H1 (cell line): ENCODE results near the gene B4GAT1. TPM values are rescaled to one million over a fixed set of nuclear protein-coding genes. Genes with fewer than 3 reads are reported as not detected.

Experiments used
- CTCF ChIA-PET: fragments of 300-600 bp; sonication (Branson Sonifier 250); formaldehyde crosslinking; loops from one replicate; lab custom pipeline; 2021; ENCODE audit not compliant: partially characterized antibody; lab: Charles Lee
- POLR2A ChIA-PET: fragments of 300-600 bp; sonication (Branson Sonifier 250); formaldehyde crosslinking; loops from one replicate; lab custom pipeline; 2021; ENCODE audit warnings: inconsistent platforms; ENCODE audit not compliant: partially characterized antibody; lab: Charles Lee
- DNase-seq, 2 experiments: peaks; one replicate each; pipeline versions ENCODE4 v3.0.0 to v3.0.0-alpha.2; 2010 to 2022; ENCODE audit warnings: low spot score in 2 of 2, low read depth in 1 of 2, mixed read lengths in 1 of 2
- FAIRE-seq: peaks from 2 replicates; lab custom pipeline; 2011; peaks lifted over from hg19 to GRCh38; lab: Jason Lieb, UNC
- H2AFZ ChIP-seq: 2 replicates; pipeline ENCODE4 v1.8.1; 2012; ENCODE audit warnings: low read length, inconsistent platforms
- H2AK5ac ChIP-seq: 2 replicates; pipeline ENCODE4 v1.6.1; 2013; ENCODE audit warnings: low read depth, low read length
- H2BK120ac ChIP-seq: replicated peaks from 2 replicates; pipeline ENCODE3; 2013; ENCODE audit warnings: low read depth, low read length, inconsistent platforms
- H2BK12ac ChIP-seq: 2 replicates; pipeline ENCODE4 v1.6.1; 2013; ENCODE audit warnings: low read depth, low read length
- H2BK15ac ChIP-seq: 2 replicates; pipeline ENCODE4 v1.6.1; 2013; ENCODE audit warnings: low read length
- H2BK20ac ChIP-seq: 2 replicates; pipeline ENCODE4 v1.6.1; 2013; ENCODE audit warnings: low read length
- H2BK5ac ChIP-seq: 2 replicates; pipeline ENCODE4 v1.6.1; 2013; ENCODE audit warnings: low read depth, low read length
- H3K14ac ChIP-seq: 2 replicates; pipeline ENCODE4 v1.6.1; 2013; ENCODE audit warnings: inconsistent platforms; ENCODE audit not compliant: insufficient read length
- H3K18ac ChIP-seq: 2 replicates; pipeline ENCODE4 v1.6.1; 2013; ENCODE audit warnings: low read length; ENCODE audit errors: extremely low read depth
- H3K23ac ChIP-seq: 2 replicates; pipeline ENCODE4 v1.6.1; 2013; ENCODE audit warnings: inconsistent platforms; ENCODE audit not compliant: insufficient read length
- H3K23me2 ChIP-seq: 2 replicates; pipeline ENCODE4 v1.6.1; 2013; ENCODE audit warnings: low read depth, low read length
- H3K27ac ChIP-seq: 2 replicates; pipeline ENCODE4 v1.6.1; 2011; ENCODE audit warnings: low read depth, low read length, inconsistent platforms
- H3K27me3 ChIP-seq, 4 experiments: replicated peaks in 1 of 4; 1 replicate in 1 of 4; 2 replicates in 3 of 4; pipeline versions ENCODE4 v1.6.1 to v1.8.1; 2011 to 2013; ENCODE audit warnings: low read length in 3 of 4, mild to moderate bottlenecking in 3 of 4, inconsistent platforms in 2 of 4, mixed read lengths in 2 of 4, moderate library complexity in 1 of 4; ENCODE audit not compliant: control insufficient read depth in 3 of 4, insufficient read depth in 3 of 4; ENCODE audit errors: extremely low read depth in 1 of 4
- H3K36me3 ChIP-seq, 4 experiments: 2 replicates each; pipeline versions ENCODE4 v1.6.1 to v1.8.1; 2011 to 2013; ENCODE audit warnings: mild to moderate bottlenecking in 4 of 4, low read length in 3 of 4, moderate library complexity in 2 of 4, control low read depth in 1 of 4, inconsistent platforms in 1 of 4; ENCODE audit not compliant: insufficient read depth in 4 of 4, control insufficient read depth in 2 of 4
- H3K4ac ChIP-seq: replicated peaks from 2 replicates; pipeline ENCODE3; 2013; ENCODE audit warnings: low read length, low read depth, mixed read lengths, inconsistent platforms; ENCODE audit not compliant: insufficient read length
- H3K4me1 ChIP-seq, 4 experiments: replicated peaks in 1 of 4; 1 replicate in 1 of 4; 2 replicates in 3 of 4; pipeline versions ENCODE4 v1.6.1 to v1.8.1; 2011 to 2013; ENCODE audit warnings: low read length in 3 of 4, inconsistent platforms in 2 of 4, mixed read lengths in 1 of 4; ENCODE audit not compliant: insufficient read depth in 4 of 4, control insufficient read depth in 3 of 4
- H3K4me2 ChIP-seq, 2 experiments: 2 replicates each; pipeline versions ENCODE4 v1.6.1 to v1.8.1; 2011 to 2013; ENCODE audit warnings: low read depth in 2 of 2, low read length in 2 of 2, control low read depth in 1 of 2, inconsistent platforms in 1 of 2, mild to moderate bottlenecking in 1 of 2; ENCODE audit not compliant: insufficient read depth in 1 of 2
- H3K4me3 ChIP-seq, 4 experiments: fragments of 200-600, 300-600 bp in 1 of 4; sonication (generic), shearing (Covaris generic), sonication (Bioruptor Twin) in 1 of 4; 2 replicates each; pipeline versions ENCODE4 v1.5.1 to v1.8.1; 2011 to 2016; ENCODE audit warnings: low read length in 4 of 4, low read depth in 3 of 4, control low read depth in 2 of 4, inconsistent platforms in 2 of 4, mild to moderate bottlenecking in 2 of 4, mixed read lengths in 1 of 4, moderate library complexity in 1 of 4; ENCODE audit not compliant: insufficient read depth in 2 of 4; ENCODE audit errors: extremely low read depth in 1 of 4
- H3K56ac ChIP-seq: replicated peaks from 2 replicates; pipeline ENCODE3; 2013; ENCODE audit warnings: low read depth, mild to moderate bottlenecking, mixed read lengths, low read length, inconsistent platforms; ENCODE audit not compliant: insufficient read length
- H3K79me1 ChIP-seq: 2 replicates; pipeline ENCODE4 v1.6.1; 2013; ENCODE audit warnings: low read depth, low read length, control low read depth
- H3K79me2 ChIP-seq, 2 experiments: 2 replicates each; pipeline versions ENCODE4 v1.6.1 to v1.8.1; 2012 to 2013; ENCODE audit warnings: low read length in 2 of 2, mild to moderate bottlenecking in 2 of 2, inconsistent platforms in 1 of 2; ENCODE audit not compliant: insufficient read depth in 2 of 2, control insufficient read depth in 1 of 2
- H3K9ac ChIP-seq, 4 experiments: replicated peaks in 1 of 4; 1 replicate in 1 of 4; 2 replicates in 3 of 4; pipeline versions ENCODE4 v1.6.1 to v1.8.1; 2011 to 2013; ENCODE audit warnings: low read depth in 3 of 4, low read length in 3 of 4, control low read depth in 2 of 4, mild to moderate bottlenecking in 2 of 4, moderate library complexity in 2 of 4, inconsistent platforms in 1 of 4; ENCODE audit errors: extremely low read depth in 1 of 4
- H3K9me3 ChIP-seq, 2 experiments: 2 replicates each; pipeline versions ENCODE4 v1.6.1 to v1.8.1; 2012 to 2013; ENCODE audit warnings: mild to moderate bottlenecking in 2 of 2, moderate library complexity in 2 of 2, control low read depth in 1 of 2, inconsistent platforms in 1 of 2, low read depth in 1 of 2, low read length in 1 of 2, mixed read lengths in 1 of 2; ENCODE audit not compliant: insufficient read depth in 2 of 2
- H4K20me1 ChIP-seq, 2 experiments: replicated peaks in 1 of 2; 2 replicates each; pipeline versions ENCODE3 to v1.8.1; 2011 to 2013; ENCODE audit warnings: inconsistent platforms in 2 of 2, low read length in 2 of 2, mild to moderate bottlenecking in 1 of 2; ENCODE audit not compliant: insufficient read depth in 2 of 2, control insufficient read depth in 1 of 2
- H4K5ac ChIP-seq: 2 replicates; pipeline ENCODE4 v1.6.1; 2013; ENCODE audit warnings: low read length, low read depth, mixed read lengths, inconsistent platforms; ENCODE audit not compliant: insufficient read length
- H4K8ac ChIP-seq: 2 replicates; pipeline ENCODE4 v1.8.0; 2013; ENCODE audit warnings: mild to moderate bottlenecking, moderate library complexity, low read length, inconsistent platforms; ENCODE audit not compliant: insufficient read depth; ENCODE audit errors: extremely low read depth
- H4K91ac ChIP-seq: replicated peaks from 2 replicates; pipeline ENCODE3; 2013; ENCODE audit warnings: low read length, mixed read lengths, inconsistent platforms; ENCODE audit not compliant: insufficient read length
- BCL11A ChIP-seq, 2 experiments: IDR thresholded peaks; one replicate each; pipeline ENCODE4 v1.6.1; 2011; ENCODE audit warnings: low read depth in 2 of 2, low read length in 2 of 2, mild to moderate bottlenecking in 2 of 2
- CHD1 ChIP-seq: IDR thresholded peaks from 2 replicates; pipeline ENCODE4 v1.6.1; 2012; ENCODE audit warnings: low read depth, low read length, improper control_type of control experiment
- EZH2 ChIP-seq: fragments of 200-600 bp; sonication (generic); IDR thresholded peaks from 2 replicates; pipeline ENCODE4 v1.7.1; 2012; ENCODE audit warnings: low read depth, mild to moderate bottlenecking, moderate library complexity, low read length, inconsistent platforms; ENCODE audit not compliant: severe bottlenecking
- POLR2AphosphoS5 ChIP-seq: IDR thresholded peaks from 2 replicates; pipeline ENCODE4 v1.6.1; 2011; ENCODE audit warnings: low read depth, low read length
- POU5F1 ChIP-seq: IDR thresholded peaks from 2 replicates; pipeline ENCODE4 v1.6.1; 2011; ENCODE audit warnings: low read depth, mild to moderate bottlenecking, low read length, moderate library complexity
- RAD21 ChIP-seq, 2 experiments: IDR thresholded peaks in 1 of 2; conservative IDR thresholded peaks in 1 of 2; 2 replicates each; pipeline ENCODE4 v1.6.1; 2011; ENCODE audit warnings: low read depth in 2 of 2, low read length in 2 of 2, improper control_type of control experiment in 1 of 2, inconsistent platforms in 1 of 2, mild to moderate bottlenecking in 1 of 2, moderate library complexity in 1 of 2
- WGBS, 2 experiments: shearing (Covaris generic) in 1 of 2; methylation state at CpG; one replicate each; pipeline versions ENCODE4 v1.1.6 to v1.1.7; 2013 to 2015; ENCODE audit warnings: low lambda C conversion rate in 2 of 2, mixed read lengths in 2 of 2, inconsistent platforms in 1 of 2, low coverage in 1 of 2, missing lambda C conversion rate in 1 of 2; ENCODE audit not compliant: insufficient replicate concordance in 2 of 2, insufficient coverage in 1 of 2, insufficient read length in 1 of 2; ENCODE audit errors: extremely low coverage in 1 of 2, missing lambda C conversion rate in 1 of 2; 5-methylcytosine and 5-hydroxymethylcytosine counted together
- polyA plus RNA-seq, 7 experiments: library from polyadenylated mRNA; depleted of rRNA in 3 of 7; stranded (reverse) in 5 of 7; unstranded in 2 of 7; fragments of >200 nt in 5 of 7; fragments of 200-250 nt in 2 of 7; gene quantifications; 1 replicate in 5 of 7; 2 replicates in 1 of 7; 4 replicates in 1 of 7; pipeline versions ENCODE4 v1.2.1 to v1.2.3, GENCODE V29; 2011 to 2013; ENCODE audit warnings: missing spikeins in 2 of 7, mixed read lengths in 2 of 7
- total RNA-seq: library from RNA; stranded (reverse); fragmentation: NEBNext Ultra II Directional; extraction: Animal tissue kit (Norgen Biotek cat#: 25700); gene quantifications from 2 replicates; pipeline ENCODE4 v1.2.1, GENCODE V29; 2021
- TF ChIP-seq, protein P1 (sequence below): IDR thresholded peaks from 2 replicates; pipeline ENCODE4 v1.6.1; 2012; ENCODE audit warnings: low read length, inconsistent platforms
- TF ChIP-seq, protein P2 (sequence below): IDR thresholded peaks from 2 replicates; pipeline ENCODE4 v1.6.1; 2012; ENCODE audit warnings: inconsistent platforms

The B4GAT1 gene
- total and polyA plus RNA-seq, 2 of the 8 experiments (the other 6 are each of a cell fraction or from before 2014, with no cell fraction given) = 22.2 to 27.8 TPM

DNA sequence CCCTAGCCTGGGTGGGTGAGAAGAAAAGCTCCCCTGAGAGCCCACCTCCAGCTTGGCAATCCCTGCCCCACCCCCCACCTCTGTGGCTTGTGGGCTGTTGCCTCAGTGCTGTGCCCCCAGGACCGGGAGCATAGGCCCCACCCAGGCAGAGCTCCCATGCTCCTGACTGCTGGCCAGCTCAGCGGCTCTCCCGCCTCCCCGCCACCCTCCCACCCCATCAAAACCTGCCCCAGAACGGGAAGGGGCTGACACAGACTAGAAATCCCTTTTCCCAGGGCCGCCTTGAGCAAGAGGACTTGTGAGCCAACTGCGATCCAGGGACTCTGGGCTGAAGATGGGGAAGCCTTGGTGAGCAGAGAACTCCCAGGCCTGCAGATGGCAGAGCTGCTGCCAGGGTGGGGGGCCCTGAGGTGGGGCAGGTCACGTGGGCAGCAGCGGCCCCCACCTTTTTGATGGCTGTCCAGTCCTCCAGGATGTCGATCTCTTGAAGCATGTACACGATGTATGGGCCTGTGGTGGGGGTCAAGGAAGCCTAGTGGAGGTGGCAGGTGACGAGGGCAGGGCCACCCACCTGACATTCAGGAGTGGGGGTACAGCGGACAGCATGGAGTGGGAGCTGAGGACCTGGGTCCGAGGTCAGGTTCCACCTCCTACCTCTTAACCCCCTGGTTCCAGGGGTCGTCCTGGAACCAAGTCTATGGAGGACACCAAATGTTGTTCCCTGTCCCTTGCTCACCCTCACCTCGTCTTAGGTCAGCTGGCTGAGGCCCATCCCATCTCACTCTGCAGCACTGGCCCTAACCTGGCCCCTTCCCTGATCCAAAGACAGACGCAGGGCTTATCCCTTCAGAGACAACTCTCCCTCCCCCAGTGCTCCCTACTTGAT, 8.9 kb downstream of the B4GAT1 start:
- H3K36me3 ChIP-seq = peaks cover 6 to 12% (median 9%) of the 10 kb centered on the region in 4 experiments; a peak in 4 of 8 replicates
- no peak overlapping the region for H2AK5ac ChIP-seq
- DNase-seq (no peak), FAIRE-seq (no peak)
- H2BK12ac ChIP-seq = no peak overlapping the region
- no peak overlapping the region for H3K56ac ChIP-seq
- H3K79me1 ChIP-seq = peaks cover 3% of the 10 kb centered on the region
- H3K4me1 ChIP-seq = peaks cover 0 to 20% (median 14%) of the 10 kb centered on the region in 4 experiments; a peak in 6 of 7 replicates
- POLR2A ChIA-PET = interaction anchor here (0.9 to 28.7 kb wide), 6 partner anchors 10 to 51 kb away, joined by 3 to 487 read pairs (median 4); partner anchors contain the start of genes B4GAT1, SLC29A2 and TMEM151A
- no peak overlapping the region for H4K91ac ChIP-seq
- H4K20me1 ChIP-seq = peaks cover 3 to 8% of the 10 kb centered on the region in 2 experiments
- CTCF ChIA-PET = interaction anchor here (0.6 to 4.6 kb wide), 14 partner anchors 8 to 889 kb away, joined by 3 to 55 read pairs (median 3); partner anchors contain the start of gene CD248
- H3K4me3 ChIP-seq = no peak overlapping the region
- 94% methylated on average over 16 of the region's 17 CpGs; no CpG with 5 or more reads in 1 of the 2 experiments for WGBS, 2 experiments
- H3K23ac ChIP-seq = no peak overlapping the region
- no peak overlapping the region for H2BK20ac ChIP-seq
- no peak overlapping the region for H3K4ac ChIP-seq
- no peak overlapping the region for H2BK15ac ChIP-seq
- H2BK120ac ChIP-seq = no peak overlapping the region
- no peaks in the 10 kb centered on the region; a peak in 2 of 7 replicates for H3K27me3 ChIP-seq
- no peaks in the 10 kb centered on the region for H3K9me3 ChIP-seq
- no peak overlapping the region; the same call in 1 of the 2 replicates for H3K27ac ChIP-seq
- peaks cover 0 to 4% of the 10 kb centered on the region in 2 experiments; a peak in 1 of 4 replicates for H3K79me2 ChIP-seq
- H2BK5ac ChIP-seq = no peak overlapping the region
- H3K9ac ChIP-seq = no peak overlapping the region
- no peaks in the 10 kb centered on the region; the same call in 1 of the 2 replicates for H3K23me2 ChIP-seq
- H3K14ac ChIP-seq = no peak overlapping the region
- no peak overlapping the region for H3K4me2 ChIP-seq
- H4K5ac ChIP-seq = no peak overlapping the region
- no peak overlapping the region for H2AFZ ChIP-seq
- no peak overlapping the region; the same call in 1 of the 2 replicates for H4K8ac ChIP-seq
- H3K18ac ChIP-seq = no peak overlapping the region
- TF ChIP-seq, protein P1, sequence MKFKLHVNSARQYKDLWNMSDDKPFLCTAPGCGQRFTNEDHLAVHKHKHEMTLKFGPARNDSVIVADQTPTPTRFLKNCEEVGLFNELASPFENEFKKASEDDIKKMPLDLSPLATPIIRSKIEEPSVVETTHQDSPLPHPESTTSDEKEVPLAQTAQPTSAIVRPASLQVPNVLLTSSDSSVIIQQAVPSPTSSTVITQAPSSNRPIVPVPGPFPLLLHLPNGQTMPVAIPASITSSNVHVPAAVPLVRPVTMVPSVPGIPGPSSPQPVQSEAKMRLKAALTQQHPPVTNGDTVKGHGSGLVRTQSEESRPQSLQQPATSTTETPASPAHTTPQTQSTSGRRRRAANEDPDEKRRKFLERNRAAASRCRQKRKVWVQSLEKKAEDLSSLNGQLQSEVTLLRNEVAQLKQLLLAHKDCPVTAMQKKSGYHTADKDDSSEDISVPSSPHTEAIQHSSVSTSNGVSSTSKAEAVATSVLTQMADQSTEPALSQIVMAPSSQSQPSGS = no peak
- TF ChIP-seq RAD21 (IDR thresholded peaks at IDR 0.05 in 1 of 2, conservative IDR thresholded peaks at IDR 0.05 in 1 of 2; ENCODE audit: low read depth in 2 of 2, low read length in 2 of 2) = no peak
- TF ChIP-seq POU5F1 = no peak
- no peak for TF ChIP-seq CHD1
- TF ChIP-seq EZH2 = no peak
- no peak for TF ChIP-seq BCL11A (IDR thresholded peaks at IDR 0.05; ENCODE audit: low read depth in 2 of 2, low read length in 2 of 2)
- TF ChIP-seq, protein P2, sequence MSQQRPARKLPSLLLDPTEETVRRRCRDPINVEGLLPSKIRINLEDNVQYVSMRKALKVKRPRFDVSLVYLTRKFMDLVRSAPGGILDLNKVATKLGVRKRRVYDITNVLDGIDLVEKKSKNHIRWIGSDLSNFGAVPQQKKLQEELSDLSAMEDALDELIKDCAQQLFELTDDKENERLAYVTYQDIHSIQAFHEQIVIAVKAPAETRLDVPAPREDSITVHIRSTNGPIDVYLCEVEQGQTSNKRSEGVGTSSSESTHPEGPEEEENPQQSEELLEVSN = no peak
- TF ChIP-seq POLR2AphosphoS5 = no peak
